Breast epithelium (tissue), 4 donors: Measurements from ENCODE around the gene GFPT2. TPM values are rescaled to one million over a fixed set of nuclear protein-coding genes. Genes with fewer than 3 reads are reported as not detected.

Experiments
- DNase-seq, 2 donors: peaks; one replicate each; pipeline ENCODE4 v3.0.0-alpha.2; 2019; ENCODE audit warnings: low spot score in 2 of 2
- H3K27ac ChIP-seq, 2 donors: fragments of 200-600 bp; sonication (generic) in 1 of 2; one replicate each; pipeline ENCODE4 v1.5.1; 2016 to 2019; ENCODE audit warnings: mild to moderate bottlenecking in 1 of 2
- H3K27me3 ChIP-seq, 2 donors: fragments of 200-600 bp; sonication (generic) in 1 of 2; one replicate each; pipeline versions ENCODE4 v1.5.1 to v1.6.0; 2017 to 2019; ENCODE audit warnings: control low read depth in 1 of 2, mild to moderate bottlenecking in 1 of 2
- H3K36me3 ChIP-seq: fragments of 200-600 bp; one replicate; pipeline ENCODE4 v1.5.1; 2019
- H3K4me1 ChIP-seq, 2 donors: fragments of 200-600 bp; sonication (generic); one replicate each; pipeline ENCODE4 v1.5.1; 2016 to 2019; ENCODE audit warnings: control low read depth in 1 of 2
- H3K4me3 ChIP-seq, 3 donors: fragments of 200-600 bp; sonication (generic); 1 replicate in 2 of 3; 2 replicates in 1 of 3; pipeline ENCODE4 v1.5.1; 2016 to 2019; ENCODE audit warnings: mild to moderate bottlenecking in 3 of 3, moderate library complexity in 2 of 3
- H3K9me3 ChIP-seq, 2 donors: fragments of 200-600 bp; sonication (generic) in 1 of 2; one replicate each; pipeline ENCODE4 v1.5.1; 2016 to 2019; ENCODE audit warnings: control low read depth in 1 of 2
- CTCF ChIP-seq, 3 donors: fragments of 450-650 bp; IDR thresholded peaks; one replicate each; pipeline ENCODE4 v1.5.1; 2016 to 2017; ENCODE audit warnings: antibody characterized with exemption in 3 of 3, mild to moderate bottlenecking in 3 of 3, moderate library complexity in 3 of 3
- POLR2A ChIP-seq: fragments of 450-650 bp; IDR thresholded peaks from one replicate; pipeline ENCODE4 v1.6.1; 2016; ENCODE audit warnings: antibody characterized with exemption, mild to moderate bottlenecking, moderate library complexity
- POLR2AphosphoS5 ChIP-seq, 3 donors: sonication (generic); formaldehyde crosslinking; IDR thresholded peaks; one replicate each; pipeline ENCODE4 v1.6.1; 2017; ENCODE audit warnings: antibody characterized with exemption in 3 of 3
- intact Hi-C: fragments of 100-400 bp; cut with DNase I; formaldehyde crosslinking; loops from one replicate; pipeline ENCODE4 v1.15.1; 2023; ENCODE audit warnings: low total_unique reads
- total RNA-seq, 3 donors: library from RNA; depleted of rRNA; stranded (reverse); fragments of >200 nt; gene quantifications; one replicate each; pipeline ENCODE4 v1.1.0, GENCODE V29; 2016

The GFPT2 gene
- total RNA-seq, 3 donors from 2014 or later: 27.2 to 60.0 (median 52.5) TPM

DNA sequence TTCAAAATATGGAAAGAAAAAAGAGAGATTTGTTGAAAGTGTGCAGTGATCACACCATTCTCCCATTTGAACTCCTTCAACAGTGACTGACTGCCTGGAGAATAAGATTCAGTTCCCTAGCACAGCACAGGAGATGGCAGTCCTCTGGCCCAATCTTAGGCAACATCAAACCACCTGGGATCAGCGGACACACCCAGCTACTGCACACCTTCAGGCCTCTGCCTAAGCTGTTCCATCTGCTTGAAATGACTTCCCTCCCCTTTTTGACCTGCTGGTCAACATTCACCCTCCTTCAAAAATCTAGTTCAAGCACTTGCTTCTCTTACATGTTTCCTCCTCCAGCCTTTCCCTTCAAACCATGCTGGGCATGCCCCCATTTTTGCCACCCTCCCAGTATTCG, 65.7 kb downstream of the GFPT2 start:
- DNase-seq: no peak
- intact Hi-C loops: no loop called here

DNA sequence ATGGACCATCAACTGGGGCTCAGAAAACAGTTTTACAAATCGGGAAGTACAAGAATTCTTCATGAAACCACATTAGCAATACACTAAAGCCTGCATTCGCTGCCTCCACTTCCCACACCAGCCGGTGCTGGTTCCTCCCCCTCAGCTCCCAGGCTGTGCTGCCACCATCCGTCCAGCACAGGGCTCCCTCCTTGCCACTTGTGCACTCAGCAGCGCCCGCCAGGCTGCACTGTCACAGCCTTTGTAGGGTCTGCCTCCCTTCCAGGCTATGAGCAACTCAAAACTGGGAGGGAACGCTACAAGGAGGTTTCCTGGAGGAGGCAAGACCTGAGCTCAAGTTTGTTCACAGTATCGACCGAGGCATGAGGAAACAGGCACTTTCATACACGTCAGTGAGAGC, 69.0 kb downstream of the GFPT2 start:
- no peaks in the 10 kb centered on the region for H3K4me1 ChIP-seq
- DNase-seq: no peak
- no peaks in the 10 kb centered on the region for H3K36me3 ChIP-seq
- TF ChIP-seq POLR2AphosphoS5 (IDR thresholded peaks at IDR 0.05) (no peak), CTCF (IDR thresholded peaks at IDR 0.05) (no peak), POLR2A (no peak)
- no peak overlapping the region for H3K27ac ChIP-seq
- H3K27me3 ChIP-seq: no peaks in the 10 kb centered on the region
- no peak overlapping the region for H3K4me3 ChIP-seq
- H3K9me3 ChIP-seq: no peaks in the 10 kb centered on the region
- intact Hi-C loops: no loop called here

More for the DNA sequence above, 65.7 kb downstream of the GFPT2 start:
- Histone ChIP-seq H3K27me3 (no peaks in the 10 kb centered on the region), H3K4me1 (peaks cover 0 to 7% of the 10 kb centered on the region in 2 donors), H3K27ac (no peak overlapping the region), H3K36me3 (no peaks in the 10 kb centered on the region), H3K4me3 (no peak overlapping the region), H3K9me3 (no peaks in the 10 kb centered on the region)
- no peak for TF ChIP-seq POLR2A
- TF ChIP-seq POLR2AphosphoS5 (IDR thresholded peaks at IDR 0.05): no peak
- no peak for TF ChIP-seq CTCF (IDR thresholded peaks at IDR 0.05)

DNA sequence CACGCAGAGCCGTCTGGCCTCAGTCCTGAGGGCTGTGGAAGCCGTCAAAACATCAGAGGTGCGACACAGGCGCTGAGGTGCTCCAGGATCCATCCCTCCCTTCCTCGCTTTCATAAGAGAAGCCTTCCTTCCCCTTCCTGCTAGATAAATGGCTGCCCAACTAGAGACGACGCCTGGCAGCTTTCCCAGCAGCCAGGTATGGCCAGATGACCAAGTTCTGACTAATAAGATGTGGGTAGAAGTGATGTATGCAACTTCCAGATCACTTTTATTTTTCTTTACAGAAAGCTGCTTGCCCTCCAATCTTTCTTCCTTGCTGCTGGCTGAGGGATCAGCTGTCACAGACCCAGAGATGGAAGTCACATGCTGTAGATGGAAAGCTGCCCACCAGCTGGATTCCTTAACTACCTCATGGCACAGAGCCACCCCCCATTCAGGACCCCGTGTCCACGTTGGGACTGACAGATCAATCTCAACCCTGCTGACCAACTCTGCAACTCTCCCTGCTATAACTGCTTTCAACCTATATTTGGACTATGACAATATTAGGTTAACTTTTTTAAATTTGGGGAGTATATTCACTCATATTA, 70.0 kb downstream of the GFPT2 start:
- Histone ChIP-seq H3K36me3 (no peaks in the 10 kb centered on the region), H3K9me3 (no peaks in the 10 kb centered on the region), H3K27me3 (no peaks in the 10 kb centered on the region), H3K4me1 (no peaks in the 10 kb centered on the region), H3K27ac (no peak overlapping the region), H3K4me3 (no peak overlapping the region)
- DNase-seq: no peak
- intact Hi-C loops: no loop called here
- TF ChIP-seq POLR2A: no peak
- no peak for TF ChIP-seq POLR2AphosphoS5 (IDR thresholded peaks at IDR 0.05)
- no peak for TF ChIP-seq CTCF (IDR thresholded peaks at IDR 0.05)

DNA sequence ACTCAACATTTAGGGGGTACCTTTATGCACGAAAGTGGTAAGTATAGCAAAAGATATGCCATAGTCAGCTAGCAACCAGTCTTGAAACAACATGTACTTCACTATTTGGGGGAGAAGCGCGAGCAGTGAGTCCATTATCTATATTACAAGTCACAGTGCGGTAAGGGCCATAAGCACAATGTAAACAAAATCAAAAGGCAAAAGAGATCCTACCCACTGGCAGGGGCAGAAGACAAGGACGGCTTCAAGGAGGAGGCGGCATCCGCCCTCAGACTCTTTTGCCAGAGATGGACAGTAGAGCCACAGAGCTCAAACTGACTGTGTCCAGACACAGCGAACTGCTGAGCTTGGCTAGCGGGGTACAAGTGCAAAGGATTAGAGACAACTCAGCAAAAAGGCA, 70.9 kb downstream of the GFPT2 start:
- TF ChIP-seq POLR2A (no peak), CTCF (IDR thresholded peaks at IDR 0.05) (no peak), POLR2AphosphoS5 (IDR thresholded peaks at IDR 0.05) (no peak)
- intact Hi-C loops: no loop called here
- Histone ChIP-seq H3K4me1 (no peaks in the 10 kb centered on the region), H3K27me3 (no peaks in the 10 kb centered on the region), H3K9me3 (peaks cover 0 to under 1% of the 10 kb centered on the region in 2 donors), H3K4me3 (no peak overlapping the region), H3K27ac (no peak overlapping the region), H3K36me3 (no peaks in the 10 kb centered on the region)
- no peak for DNase-seq

DNA sequence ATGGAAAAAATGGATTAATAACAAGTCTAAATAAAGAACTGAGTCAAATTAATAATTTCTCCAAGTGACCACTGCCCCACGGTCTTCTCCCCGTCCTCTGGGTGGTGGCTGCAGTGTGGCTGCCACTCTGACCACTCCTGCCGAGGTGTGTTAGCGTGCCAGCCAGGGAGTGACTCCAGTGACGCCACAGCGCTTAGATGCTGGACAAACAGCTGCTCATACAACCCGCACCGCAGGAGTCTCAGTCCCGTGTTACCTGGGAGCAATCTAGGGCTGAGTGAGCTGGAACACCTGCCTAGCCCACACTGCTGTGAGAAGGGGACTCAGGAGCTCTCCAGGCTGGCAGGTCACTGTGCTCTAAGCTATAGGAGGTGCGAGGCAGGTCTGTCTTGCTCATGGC, 71.4 kb downstream of the GFPT2 start:
- no peak for DNase-seq
- TF ChIP-seq POLR2AphosphoS5 (IDR thresholded peaks at IDR 0.05) (no peak), CTCF (IDR thresholded peaks at IDR 0.05) (no peak), POLR2A (no peak)
- Histone ChIP-seq H3K36me3 (peaks cover 4% of the 10 kb centered on the region), H3K27me3 (no peaks in the 10 kb centered on the region), H3K4me3 (no peak overlapping the region), H3K27ac (no peak overlapping the region), H3K4me1 (no peaks in the 10 kb centered on the region), H3K9me3 (peaks cover 0 to 4% of the 10 kb centered on the region in 2 donors)
- intact Hi-C loops: no loop called here
